GM19240 (cell line): ENCODE data around the gene RPS6KA3.
A peak's percentile ranks its signal among the peaks of the same experiment; 100 is the strongest.

Experiments
- DNase-seq: peaks from one replicate; pipeline ENCODE4 v3.0.0; 2011; ENCODE audit warnings: low spot score; ENCODE audit not compliant: insufficient read length

Gene RPS6KA3

GRCh38 chrX:20266810-20267606 lies at the start of gene RPS6KA3:
Gene RPS6KA3 (minus strand): TSS chrX:20266909. CDS start chrX:20266632, 277 bp downstream.
- peak; percentile 45 for DNase-seq

GRCh38 chrX:20315140-20315539 lies 48.4 kb upstream of the RPS6KA3 start:
- DNase-seq, result no peak

- no peak for DNase-seq
Observed at GRCh38 chrX:20313899-20314298, 47.2 kb upstream of the RPS6KA3 start.

GRCh38 chrX:20312018-20312417 lies 45.3 kb upstream of the RPS6KA3 start:
- DNase-seq, result no peak

- no peak for DNase-seq
Observed at GRCh38 chrX:20311505-20311904, 44.8 kb upstream of the RPS6KA3 start.

- DNase-seq, result no peak
Observed at GRCh38 chrX:20309806-20310205, 43.1 kb upstream of the RPS6KA3 start.

GRCh38 chrX:20306668-20307067 lies 40.0 kb upstream of the RPS6KA3 start:
- DNase-seq, result no peak

GRCh38 chrX:20300822-20301221 lies 34.1 kb upstream of the RPS6KA3 start:
- no peak for DNase-seq

- no peak for DNase-seq
Observed at GRCh38 chrX:20294957-20295356, 28.2 kb upstream of the RPS6KA3 start.

- no peak for DNase-seq
Observed at GRCh38 chrX:20294284-20294683, 27.6 kb upstream of the RPS6KA3 start.

- DNase-seq, result no peak
Observed at GRCh38 chrX:20285511-20285910, 18.8 kb upstream of the RPS6KA3 start.

GRCh38 chrX:20284992-20285391 lies 18.3 kb upstream of the RPS6KA3 start:
- no peak for DNase-seq

GRCh38 chrX:20284444-20284843 lies 17.7 kb upstream of the RPS6KA3 start:
- no peak for DNase-seq

GRCh38 chrX:20280938-20281337 lies 14.2 kb upstream of the RPS6KA3 start:
- DNase-seq, result no peak

GRCh38 chrX:20274121-20274520 lies 7.4 kb upstream of the RPS6KA3 start:
- DNase-seq, result no peak

- DNase-seq, result no peak
Observed at GRCh38 chrX:20271730-20272129, 5.0 kb upstream of the RPS6KA3 start.

- no peak for DNase-seq
Observed at GRCh38 chrX:20271186-20271585, 4.5 kb upstream of the RPS6KA3 start.

- no peak for DNase-seq
Observed at GRCh38 chrX:20270562-20270890, 3.8 kb upstream of the RPS6KA3 start.

GRCh38 chrX:20269848-20270561 lies 3.3 kb upstream of the RPS6KA3 start:
- DNase-seq, result no peak

GRCh38 chrX:20267931-20268701 lies 1.4 kb upstream of the RPS6KA3 start:
- DNase-seq, result no peak

- DNase-seq, result no peak
Observed at GRCh38 chrX:20267607-20267930, 860 bp upstream of the RPS6KA3 start.
